Natural killer cell (primary cell): ENCODE data around the gene GPC5. TPM values are rescaled to one million over a fixed set of nuclear protein-coding genes. Genes with fewer than 3 reads are reported as not detected.
"Not testable (repeated sequence)": the region's sequence is repeated elsewhere in the genome, so short reads cannot be mapped to it uniquely, and the experiment has no call there.

Experiments
- ATAC-seq, 3 donors: fragments of 150-1000 bp in 2 of 3; fragments of 200-7000 bp in 1 of 3; cut with Tn5 transposase; 1 replicate in 1 of 3; 2 replicates in 2 of 3; pipeline ENCODE4 v1.10.0; 2021; ENCODE audit warnings: mild to moderate bottlenecking in 2 of 3, moderate library complexity in 2 of 3
- DNase-seq, 2 donors: peaks; one replicate each; pipeline versions ENCODE4 v3.0.0 to v3.0.0-alpha.2; 2013 to 2021; ENCODE audit warnings: mixed read lengths in 1 of 2
- H3K27ac ChIP-seq: one replicate; pipeline ENCODE4 v1.5.1; 2013; ENCODE audit warnings: mild to moderate bottlenecking, low read length
- H3K27me3 ChIP-seq: one replicate; pipeline ENCODE4 v1.6.1; 2013; ENCODE audit warnings: low read length; ENCODE audit not compliant: control insufficient read depth, insufficient read depth
- H3K36me3 ChIP-seq: one replicate; pipeline ENCODE4 v1.6.1; 2013; ENCODE audit warnings: low read length; ENCODE audit not compliant: control insufficient read depth, insufficient read depth
- H3K4me1 ChIP-seq: one replicate; pipeline ENCODE4 v1.6.1; 2013; ENCODE audit warnings: low read length; ENCODE audit not compliant: control insufficient read depth, insufficient read depth
- H3K4me3 ChIP-seq: one replicate; pipeline ENCODE4 v1.5.1; 2013; ENCODE audit warnings: low read length
- H3K9me3 ChIP-seq: one replicate; pipeline ENCODE4 v1.6.1; 2013; ENCODE audit warnings: low read length; ENCODE audit not compliant: control insufficient read depth, insufficient read depth
- H3K27ac Mint-ChIP-seq, 2 donors: one replicate each; pipeline ENCODE4 v1.8.0; 2022; ENCODE audit warnings: mild to moderate bottlenecking in 2 of 2, mixed read lengths in 2 of 2, moderate library complexity in 1 of 2
- H3K27me3 Mint-ChIP-seq, 2 donors: one replicate each; pipeline ENCODE4 v1.8.0; 2022; ENCODE audit warnings: low read depth in 2 of 2, mixed read lengths in 2 of 2
- H3K36me3 Mint-ChIP-seq: one replicate; pipeline ENCODE4 v1.8.0; 2022; ENCODE audit warnings: mixed read lengths
- H3K4me1 Mint-ChIP-seq, 2 donors: one replicate each; pipeline ENCODE4 v1.8.0; 2022; ENCODE audit warnings: mixed read lengths in 2 of 2
- H3K4me3 Mint-ChIP-seq: one replicate; pipeline ENCODE4 v1.8.0; 2022; ENCODE audit warnings: mild to moderate bottlenecking, moderate library complexity, mixed read lengths
- H3K9me3 Mint-ChIP-seq, 2 donors: one replicate each; pipeline ENCODE4 v1.8.0; 2022; ENCODE audit warnings: mixed read lengths in 2 of 2
- WGBS: methylation state at CpG from one replicate; pipeline ENCODE4 v1.1.7; 2013; ENCODE audit warnings: missing lambda C conversion rate; ENCODE audit not compliant: insufficient coverage; 5-methylcytosine and 5-hydroxymethylcytosine counted together
- intact Hi-C: fragments of 100-400 bp; cut with micrococcal nuclease; formaldehyde crosslinking; loops from one replicate; pipeline ENCODE4 v1.14.2; 2022
- total RNA-seq, 4 donors: library from RNA; stranded (reverse); fragments of 120-200 nt in 1 of 4; gene quantifications; one replicate each; pipeline versions ENCODE4 v1.2.3 to v1.2.4, GENCODE V29; 2013 to 2022
- TF ChIP-seq, protein P1 (sequence below): fragments of 200-600 bp; IDR thresholded peaks from one replicate; pipeline ENCODE4 v1.8.0; 2022; ENCODE audit warnings: antibody characterized with exemption

The GPC5 gene
- total RNA-seq, 3 donors from 2014 or later (not counting 1 experiment from before 2014, with no cell fraction given): not detected

DNA sequence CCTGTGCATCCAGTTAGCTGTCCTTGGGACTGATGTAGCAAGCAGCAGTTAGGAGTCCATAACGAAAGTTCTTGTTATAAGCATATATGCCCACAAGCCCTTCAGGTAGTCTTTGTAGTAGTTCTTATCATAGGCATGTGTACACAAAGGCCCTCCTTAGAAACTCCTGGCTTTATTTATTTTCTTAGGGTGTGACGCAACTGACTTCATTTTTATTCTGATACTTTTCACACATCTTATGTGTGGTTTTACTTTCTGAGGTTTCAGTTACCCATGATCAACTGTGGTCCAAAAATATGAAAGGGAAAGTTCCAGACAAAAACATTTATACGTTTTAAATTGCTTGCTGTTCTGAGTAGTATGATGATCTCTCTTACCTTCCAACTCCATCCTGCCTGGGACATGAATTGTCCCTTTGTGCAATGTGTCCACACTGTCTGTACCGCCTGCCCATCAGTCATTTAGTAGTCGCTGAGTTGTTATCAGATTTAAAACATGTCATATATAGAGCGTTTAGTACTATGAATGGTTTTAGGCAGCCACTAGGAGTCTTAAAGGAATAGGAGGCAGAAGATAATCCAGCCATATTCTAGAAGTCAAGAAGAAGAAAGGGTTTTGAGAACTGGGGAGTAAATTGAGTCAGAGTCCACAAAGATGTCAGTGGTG is 19.4 kb downstream of the GPC5 start:
- ATAC-seq: peak in 2 of 3 donors; percentile 38 to 50
- DNase-seq: no peak
- no peak overlapping the region for H3K27ac ChIP-seq
- H3K9me3 Mint-ChIP-seq: no peaks in the 10 kb centered on the region
- intact Hi-C loops: no loop called here
- TF ChIP-seq, protein P1, sequence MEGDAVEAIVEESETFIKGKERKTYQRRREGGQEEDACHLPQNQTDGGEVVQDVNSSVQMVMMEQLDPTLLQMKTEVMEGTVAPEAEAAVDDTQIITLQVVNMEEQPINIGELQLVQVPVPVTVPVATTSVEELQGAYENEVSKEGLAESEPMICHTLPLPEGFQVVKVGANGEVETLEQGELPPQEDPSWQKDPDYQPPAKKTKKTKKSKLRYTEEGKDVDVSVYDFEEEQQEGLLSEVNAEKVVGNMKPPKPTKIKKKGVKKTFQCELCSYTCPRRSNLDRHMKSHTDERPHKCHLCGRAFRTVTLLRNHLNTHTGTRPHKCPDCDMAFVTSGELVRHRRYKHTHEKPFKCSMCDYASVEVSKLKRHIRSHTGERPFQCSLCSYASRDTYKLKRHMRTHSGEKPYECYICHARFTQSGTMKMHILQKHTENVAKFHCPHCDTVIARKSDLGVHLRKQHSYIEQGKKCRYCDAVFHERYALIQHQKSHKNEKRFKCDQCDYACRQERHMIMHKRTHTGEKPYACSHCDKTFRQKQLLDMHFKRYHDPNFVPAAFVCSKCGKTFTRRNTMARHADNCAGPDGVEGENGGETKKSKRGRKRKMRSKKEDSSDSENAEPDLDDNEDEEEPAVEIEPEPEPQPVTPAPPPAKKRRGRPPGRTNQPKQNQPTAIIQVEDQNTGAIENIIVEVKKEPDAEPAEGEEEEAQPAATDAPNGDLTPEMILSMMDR: no peak
- no peak overlapping the region for H3K4me3 ChIP-seq
- H3K27ac Mint-ChIP-seq: no peak overlapping the region
- WGBS: 34% methylated on average over 4 of the region's 6 CpGs
- peaks cover 8 to 13% of the 10 kb centered on the region in 2 donors for H3K4me1 Mint-ChIP-seq
- no peak overlapping the region for H3K4me3 Mint-ChIP-seq
- no peaks in the 10 kb centered on the region for H3K4me1 ChIP-seq
- H3K9me3 ChIP-seq: no peaks in the 10 kb centered on the region
- H3K27me3 Mint-ChIP-seq: peaks cover 6 to 9% of the 10 kb centered on the region in 2 donors
- H3K36me3 Mint-ChIP-seq: no peaks in the 10 kb centered on the region
- H3K27me3 ChIP-seq: no peaks in the 10 kb centered on the region
- H3K36me3 ChIP-seq: no peaks in the 10 kb centered on the region

DNA sequence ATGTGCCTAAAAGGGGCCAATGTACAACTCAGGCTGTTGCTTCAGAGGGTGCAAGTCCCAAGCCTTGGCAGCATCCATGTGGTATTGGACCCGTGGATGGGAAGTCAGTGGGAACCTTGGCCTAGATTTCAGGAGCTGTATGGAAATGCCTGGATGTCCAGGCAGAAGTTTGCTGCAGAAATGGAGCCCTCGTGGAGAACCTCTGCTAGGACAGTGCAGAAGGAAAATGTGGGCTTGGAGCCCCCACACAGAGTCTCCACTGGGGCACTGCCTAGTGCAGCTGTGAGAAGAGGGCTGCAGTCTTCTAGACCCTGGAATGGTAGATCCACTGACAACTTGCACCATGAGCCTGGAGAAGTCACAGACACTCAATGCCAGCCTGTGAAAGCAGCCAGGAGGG is 28.5 kb downstream of the GPC5 start:
- TF ChIP-seq, protein P1: no peak
- H3K36me3 Mint-ChIP-seq: peaks cover 6% of the 10 kb centered on the region
- H3K4me3 Mint-ChIP-seq: no peak overlapping the region
- WGBS: 74% methylated on average over 2 of the region's 2 CpGs
- no peak overlapping the region for H3K27ac Mint-ChIP-seq
- no peak overlapping the region for H3K27ac ChIP-seq
- peaks cover 11% of the 10 kb centered on the region for H3K9me3 ChIP-seq
- H3K4me1 Mint-ChIP-seq: no peaks in the 10 kb centered on the region
- H3K36me3 ChIP-seq: no peaks in the 10 kb centered on the region
- H3K27me3 Mint-ChIP-seq: no peaks in the 10 kb centered on the region
- no peak overlapping the region for H3K4me3 ChIP-seq
- ATAC-seq: no peak
- H3K27me3 ChIP-seq: no peaks in the 10 kb centered on the region
- no peaks in the 10 kb centered on the region for H3K4me1 ChIP-seq
- H3K9me3 Mint-ChIP-seq: peaks cover 8 to 9% of the 10 kb centered on the region in 2 donors
- DNase-seq: no peak
- intact Hi-C loops: no loop called here

DNA sequence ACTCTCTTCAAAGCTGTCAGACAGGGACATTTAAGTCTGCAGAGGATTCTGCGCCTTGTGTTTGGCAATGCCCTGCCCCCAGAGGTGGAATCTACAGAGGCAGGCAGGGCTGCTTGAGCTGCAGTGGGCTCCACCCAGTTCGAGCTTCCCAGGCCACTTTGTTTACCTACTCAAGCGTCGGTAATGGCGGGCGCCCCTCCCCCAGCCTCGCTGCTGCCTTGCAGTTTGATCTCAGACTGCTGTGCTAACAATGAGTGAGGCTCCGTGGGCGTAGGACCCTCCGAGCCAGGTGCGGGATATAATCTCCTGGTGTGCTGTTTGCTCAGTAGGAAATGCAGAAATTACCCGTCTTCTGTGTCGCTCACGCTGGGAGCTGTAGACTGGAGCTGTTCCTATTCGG is 40.3 kb downstream of the GPC5 start:
- 83% methylated on average over 15 of the region's 15 CpGs for WGBS
- H3K27ac Mint-ChIP-seq, H3K36me3 Mint-ChIP-seq, H3K4me1 Mint-ChIP-seq, intact Hi-C loops, H3K9me3 ChIP-seq, H3K27ac ChIP-seq, H3K27me3 Mint-ChIP-seq, H3K4me3 Mint-ChIP-seq, DNase-seq, H3K27me3 ChIP-seq, H3K4me1 ChIP-seq, H3K4me3 ChIP-seq, ATAC-seq, H3K36me3 ChIP-seq: not testable (repeated sequence)
- H3K9me3 Mint-ChIP-seq: peaks cover 3 to 10% of the 10 kb centered on the region in 2 donors

DNA sequence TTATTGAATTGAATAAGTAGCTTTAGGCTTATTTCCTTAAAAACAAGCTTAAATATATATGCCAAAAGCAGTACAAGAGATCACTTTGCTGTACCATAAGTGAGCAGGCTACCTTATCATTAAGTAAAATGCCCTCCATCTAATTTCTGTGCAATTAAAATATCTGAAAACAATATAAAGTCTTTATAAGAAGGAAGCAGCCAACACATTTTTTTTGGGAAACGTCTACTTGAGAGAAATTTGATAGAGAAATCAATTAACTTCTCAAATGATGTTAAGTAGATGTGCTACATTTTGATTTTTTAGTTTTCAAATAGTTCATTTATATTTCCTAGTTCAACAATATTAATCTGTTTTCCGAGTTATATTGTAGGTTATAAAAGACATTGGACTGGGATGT is 52.5 kb downstream of the GPC5 start:
- Histone ChIP-seq H3K27me3 (no peaks in the 10 kb centered on the region), H3K4me1 (no peaks in the 10 kb centered on the region), H3K36me3 (no peaks in the 10 kb centered on the region), H3K9me3 (no peaks in the 10 kb centered on the region), H3K4me3 (no peak overlapping the region), H3K27ac (no peak overlapping the region)
- ATAC-seq: no peak
- Mint-ChIP-seq H3K27me3 (no peaks in the 10 kb centered on the region), H3K36me3 (no peaks in the 10 kb centered on the region), H3K4me3 (no peak overlapping the region), H3K9me3 (peaks cover 0 to 2% of the 10 kb centered on the region in 2 donors), H3K4me1 (no peaks in the 10 kb centered on the region), H3K27ac (no peak overlapping the region)
- no peak for DNase-seq
- WGBS: 90% methylated on average over 1 of the region's 2 CpGs
- intact Hi-C loops: no loop called here
- TF ChIP-seq, protein P1: no peak
